NCI-H526 (cell line): ENCODE results near the gene SPATS2L.

Source experiments
- DNase-seq, 2 experiments: peaks; one replicate each; lab custom pipeline; 2025; lab: John Stamatoyannopoulos, UW

SPATS2L gene

GRCh38 chr2:200506679-200507078 is 200.2 kb downstream of the SPATS2L start:
- no peak for DNase-seq

GRCh38 chr2:200507179-200507578 is 200.7 kb downstream of the SPATS2L start:
- DNase-seq, result no peak

DNA sequence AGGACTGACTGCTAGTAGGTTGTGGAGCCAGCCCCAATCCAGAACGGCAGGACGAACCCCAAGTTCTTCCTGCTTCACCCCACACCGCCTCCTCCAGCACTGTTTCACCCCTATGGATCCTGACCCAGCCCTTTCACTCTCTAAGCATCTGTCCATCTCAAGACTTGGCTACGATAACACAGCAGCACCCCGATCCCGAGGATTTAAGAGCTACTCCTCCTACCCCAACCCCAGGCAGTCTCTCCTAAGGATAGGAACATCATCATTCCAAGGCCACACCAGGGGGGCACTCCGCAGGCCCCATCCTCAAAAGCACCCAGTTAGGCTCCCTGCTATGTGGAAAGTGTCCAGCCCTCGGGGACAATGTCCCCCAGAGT is 202.7 kb downstream of the SPATS2L start:
- DNase-seq, result no peak

GRCh38 chr2:200509612-200510433 is 203.3 kb downstream of the SPATS2L start, which contains the start of gene KCTD18:
Gene KCTD18, minus strand, starts transcription at chr2:200510068. Its CDS starts 3,052 bp downstream, at chr2:200507016.
- DNase-seq, result peak; percentile 55 to 94

GRCh38 chr2:200515155-200515554 is 208.7 kb downstream of the SPATS2L start:
- no peak for DNase-seq

- DNase-seq, result no peak
These were observed 216.7 kb downstream of the SPATS2L start for GRCh38 chr2:200523158-200523557.

DNA sequence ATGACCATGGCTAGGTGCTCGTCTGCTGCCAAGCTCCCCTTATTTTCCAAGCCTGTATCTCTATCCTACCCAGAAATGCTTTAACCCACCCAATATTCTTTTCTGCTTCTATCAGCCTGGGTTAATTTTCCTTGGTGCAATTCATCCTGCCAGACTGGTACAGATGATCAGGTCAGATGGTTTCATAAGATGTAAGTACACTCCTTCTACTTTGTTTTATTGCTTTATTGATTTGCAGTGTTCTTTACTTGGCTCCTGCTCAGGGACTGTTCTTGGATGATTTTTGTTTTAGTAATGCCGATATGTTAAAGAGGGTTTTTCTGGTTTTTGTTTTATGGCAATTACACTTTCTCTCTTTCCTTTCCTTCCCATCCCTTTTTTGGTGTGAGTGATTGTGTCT is 217.1 kb downstream of the SPATS2L start:
- no peak for DNase-seq

- no peak for DNase-seq
These were observed 218.6 kb downstream of the SPATS2L start for GRCh38 chr2:200525066-200525465.

- DNase-seq, result no peak
These were observed 219.0 kb downstream of the SPATS2L start for GRCh38 chr2:200525551-200525881.

- peak; percentile 92 to 98 for DNase-seq
These were observed 219.6 kb downstream of the SPATS2L start, which contains the start of gene SGO2 for GRCh38 chr2:200525882-200526651. Gene SGO2, plus strand, starts transcription at chr2:200526207. Its CDS starts 6,769 bp downstream, at chr2:200532976.

- DNase-seq, result no peak
These were observed 221.7 kb downstream of the SPATS2L start for GRCh38 chr2:200528228-200528627.
